ENCODE results near the gene HOMER2.
"Not testable (repeated sequence)": the region's sequence is repeated elsewhere in the genome, so short reads cannot be mapped to it uniquely, and the experiment has no call there.

HOMER2 gene

GRCh38 chr15:82894971-82895520 lies 57.5 kb downstream of the HOMER2 start:
- no peak for DNase-seq (ENCODE audit: low read depth)

DNA sequence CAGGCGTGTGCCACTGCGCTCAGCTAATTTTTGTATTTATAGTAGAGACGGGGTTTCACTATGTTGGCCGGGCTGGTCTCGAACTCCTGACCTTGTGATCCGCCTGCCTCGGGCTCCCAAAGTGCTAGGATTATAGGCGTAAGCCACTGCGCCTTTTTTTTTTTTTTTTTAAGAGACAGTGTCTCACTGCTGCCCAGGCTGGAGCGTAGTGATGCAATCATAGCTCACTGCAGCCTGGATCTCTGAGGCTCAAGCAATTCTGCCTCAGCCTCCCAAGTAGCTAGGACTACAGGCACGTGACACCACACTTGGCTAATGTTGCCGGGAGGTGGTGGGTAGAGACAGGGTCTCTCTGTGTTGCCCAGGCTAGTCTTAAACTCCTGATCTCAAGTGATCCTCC lies 59.0 kb downstream of the HOMER2 start:
- DNase-seq (ENCODE audit: low read depth): not testable (repeated sequence)

GRCh38 chr15:82892573-82892972 lies 59.9 kb downstream of the HOMER2 start:
- DNase-seq (ENCODE audit: low read depth): no peak

DNA sequence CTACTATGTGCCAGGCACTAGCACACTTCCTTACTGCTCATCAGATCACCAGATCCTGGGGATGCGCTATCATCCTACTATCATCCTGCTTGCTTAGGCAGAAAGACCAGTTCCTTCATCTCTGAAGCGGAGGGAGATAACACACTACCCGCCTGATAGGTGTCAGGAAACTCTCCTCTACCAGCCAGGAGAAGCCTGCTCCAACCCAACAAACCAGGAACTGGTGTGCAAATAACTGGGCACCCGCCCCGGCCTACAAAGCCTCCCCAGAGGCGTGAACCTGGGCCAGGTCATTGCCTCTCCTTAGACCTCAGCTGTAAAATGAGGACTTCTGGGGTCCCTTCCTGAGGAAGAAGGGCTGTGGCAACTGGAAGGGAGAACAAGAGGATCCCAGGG lies 61.5 kb downstream of the HOMER2 start:
- no peak for DNase-seq (ENCODE audit: low read depth)

DNA sequence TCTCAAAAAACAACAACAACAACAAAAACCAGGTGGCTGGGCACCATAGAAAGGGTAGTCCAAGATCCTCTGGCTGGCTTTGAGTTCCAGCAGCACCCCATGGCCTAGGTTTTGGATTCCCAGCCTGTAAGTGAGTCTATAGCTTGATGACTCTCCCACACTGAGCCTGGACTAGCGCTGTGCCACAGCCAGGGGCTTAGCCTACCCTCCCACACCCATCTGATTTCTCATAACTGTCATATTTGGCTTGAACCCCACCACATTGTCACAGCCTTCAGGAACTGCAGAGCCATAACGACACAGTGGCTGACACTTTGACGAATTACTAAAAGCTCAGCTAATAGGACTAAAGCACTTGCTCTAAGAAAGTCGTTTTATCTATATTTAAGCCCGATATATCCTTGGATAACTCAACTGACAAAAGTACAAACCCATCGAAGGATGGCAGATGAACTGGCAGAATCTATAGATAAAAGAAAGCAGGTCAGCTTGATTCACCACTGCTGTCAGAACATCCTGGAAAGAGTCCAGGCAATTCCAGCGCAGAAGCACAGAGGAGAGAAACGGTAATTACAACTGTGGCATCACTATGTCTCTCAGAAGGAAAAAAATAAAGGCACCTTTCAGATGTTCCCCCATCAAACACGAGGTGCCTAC lies 62.1 kb downstream of the HOMER2 start:
- DNase-seq (ENCODE audit: low read depth): no peak

DNA sequence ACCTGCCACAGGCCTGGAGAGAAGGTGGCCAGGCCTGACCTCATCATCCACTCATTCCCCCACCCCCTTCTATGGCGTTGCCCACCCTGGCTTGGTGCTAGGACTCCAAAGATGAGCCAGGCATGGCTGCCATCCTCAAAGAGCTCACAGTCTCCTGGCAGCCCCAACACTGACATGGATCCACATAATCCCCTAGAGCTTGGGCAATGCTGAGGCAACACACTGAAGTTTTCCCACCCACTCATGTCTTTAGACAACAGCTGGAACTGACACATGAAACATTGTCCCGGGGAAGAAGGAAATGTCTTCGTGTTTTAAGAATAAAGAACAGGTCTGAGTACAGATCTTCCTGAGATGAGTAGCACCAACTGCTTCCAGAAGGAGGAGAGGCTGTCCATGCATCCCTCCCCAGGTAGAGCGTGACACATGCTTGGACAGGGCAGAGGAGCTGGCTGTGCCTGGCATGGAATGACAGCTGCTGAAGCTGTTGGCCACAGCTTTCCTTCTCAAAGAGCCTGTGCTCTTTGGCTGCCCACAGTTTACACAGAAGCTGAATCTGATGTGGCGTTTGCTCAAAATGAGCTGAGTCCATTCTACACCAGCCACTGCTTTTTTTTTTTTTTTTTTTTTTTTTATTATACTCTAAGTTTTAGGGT lies 70.1 kb downstream of the HOMER2 start:
- no peak for DNase-seq (ENCODE audit: low read depth)

DNA sequence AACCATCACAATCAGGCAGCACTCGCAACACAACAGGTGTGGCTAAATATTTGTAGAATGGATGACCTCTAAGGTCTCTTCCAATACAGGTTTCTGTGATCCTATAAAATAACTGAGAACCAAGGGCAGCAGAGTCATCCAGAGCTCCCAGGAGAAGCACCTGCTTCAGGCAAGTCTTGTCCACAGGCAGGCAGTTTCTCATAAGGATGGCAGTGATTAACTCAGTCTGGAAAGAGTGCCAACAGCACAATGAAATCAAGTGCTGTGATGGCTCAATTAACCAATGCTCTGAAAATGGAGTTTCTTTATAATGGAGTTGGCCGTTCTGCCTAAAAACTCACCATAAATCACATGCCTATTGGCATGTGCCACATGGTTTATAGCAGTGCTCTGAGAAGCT lies 70.8 kb downstream of the HOMER2 start:
- DNase-seq (ENCODE audit: low read depth): no peak

DNA sequence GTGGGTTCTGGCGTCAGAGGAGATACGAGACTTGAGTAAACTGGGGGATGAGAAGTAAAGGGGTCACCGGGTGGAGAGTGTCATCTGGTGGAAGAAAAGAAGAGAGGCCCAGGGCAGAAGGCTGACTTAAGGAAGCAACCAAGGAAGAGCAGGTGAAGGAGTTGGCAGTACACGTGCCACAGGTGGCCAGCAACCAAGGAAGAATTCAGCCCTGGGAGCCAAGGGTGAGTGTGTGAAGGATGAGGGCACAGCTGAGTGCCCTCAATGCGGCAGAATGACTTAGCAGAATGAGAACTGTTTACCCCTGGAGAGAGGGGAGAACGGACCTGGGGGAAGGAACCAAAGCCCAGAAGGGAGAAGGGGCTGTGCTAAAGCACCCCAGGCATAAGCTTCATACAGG lies 71.8 kb downstream of the HOMER2 start:
- no peak for DNase-seq (ENCODE audit: low read depth)

DNA sequence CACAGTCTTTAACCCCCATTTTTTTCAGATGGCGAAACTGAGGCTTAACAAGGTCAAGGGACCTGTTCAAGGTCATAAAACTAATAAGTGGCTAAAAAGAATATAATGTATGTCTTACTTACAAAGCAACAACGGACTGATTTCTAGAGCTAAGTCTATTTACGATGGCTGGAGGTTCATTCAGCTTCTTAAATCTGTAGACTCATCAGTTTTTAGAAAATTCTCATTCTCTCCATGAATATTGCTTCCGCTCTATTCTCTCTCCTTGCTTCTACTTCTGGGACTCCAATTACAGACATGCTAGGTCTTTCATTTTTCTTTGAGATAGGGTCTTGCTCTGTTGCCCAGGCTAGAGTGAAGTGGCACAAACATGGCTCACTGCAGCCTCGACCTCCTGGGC lies 74.2 kb downstream of the HOMER2 start:
- no peak for DNase-seq (ENCODE audit: low read depth)

DNA sequence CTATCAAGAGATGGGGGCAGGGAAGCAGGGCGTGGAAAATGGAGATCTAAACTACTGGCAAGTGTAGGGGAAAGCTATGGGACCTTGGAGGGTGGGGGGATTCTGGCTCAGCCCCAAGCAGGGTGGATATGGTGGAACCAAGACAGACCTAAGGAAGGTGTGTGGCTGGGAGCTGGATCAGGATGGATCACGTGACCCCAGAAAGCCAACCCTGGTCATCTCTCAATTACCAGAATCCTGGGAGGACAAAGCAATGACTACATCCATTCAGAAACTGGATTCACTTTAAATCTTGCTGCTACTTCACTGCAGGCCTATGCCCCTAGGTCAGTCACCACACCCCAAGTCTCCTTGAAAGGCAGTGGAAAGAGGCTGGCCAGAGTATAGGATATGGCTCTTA lies 74.7 kb downstream of the HOMER2 start:
- no peak for DNase-seq (ENCODE audit: low read depth)

DNA sequence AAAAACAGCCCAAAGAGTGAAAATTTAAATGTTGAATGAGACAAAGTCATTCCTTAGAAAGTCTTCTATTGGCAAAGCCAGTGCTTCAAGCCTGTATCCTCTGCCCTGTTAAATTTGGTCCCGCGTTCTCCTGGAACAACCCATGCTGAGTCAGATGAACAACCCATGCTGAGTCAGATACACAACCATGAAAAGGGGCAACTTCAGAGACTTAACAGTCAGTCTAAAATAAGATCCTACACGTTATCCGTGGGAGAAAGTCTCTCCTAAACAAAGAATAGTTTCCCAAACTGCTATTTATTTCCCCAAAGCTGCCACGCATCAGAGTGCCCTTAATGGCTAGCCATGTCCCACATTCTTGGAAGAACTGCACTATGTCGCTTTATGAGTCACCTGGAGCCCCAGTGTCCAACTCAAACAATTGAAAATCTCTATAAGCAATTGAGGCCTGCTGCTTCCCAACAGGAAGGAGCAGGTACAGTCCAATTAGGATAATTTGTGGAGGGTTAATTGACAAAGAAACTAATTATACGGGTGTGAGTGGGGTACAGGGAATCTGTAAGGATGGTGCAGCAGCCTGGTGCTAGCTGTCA lies 77.0 kb downstream of the HOMER2 start:
- DNase-seq (ENCODE audit: low read depth): no peak

DNA sequence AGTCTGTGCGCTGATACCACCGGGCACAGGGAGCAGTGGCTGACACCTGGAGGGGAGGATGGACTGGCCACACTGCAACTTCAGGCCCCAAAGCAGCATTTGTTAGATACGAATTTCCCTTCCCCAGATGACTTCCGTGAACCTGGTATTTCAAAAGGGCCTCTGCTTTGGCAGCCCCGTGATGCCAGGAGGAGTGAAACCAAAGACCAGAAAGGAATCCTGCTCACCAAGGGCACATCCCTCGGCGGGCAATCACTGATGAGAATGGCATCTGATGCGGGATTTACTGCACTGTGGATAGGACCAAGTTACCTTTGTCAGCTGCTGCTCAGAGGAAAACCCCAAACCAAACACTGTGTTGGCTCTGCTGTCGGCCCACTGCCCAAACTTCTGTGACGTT lies 77.6 kb downstream of the HOMER2 start:
- no peak for DNase-seq (ENCODE audit: low read depth)

- DNase-seq (ENCODE audit: low read depth): no peak
Measured at GRCh38 chr15:82874267-82874666, 78.3 kb downstream of the HOMER2 start.

- DNase-seq (ENCODE audit: low read depth): no peak
Measured at GRCh38 chr15:82873000-82873680, 79.4 kb downstream of the HOMER2 start.

- DNase-seq (ENCODE audit: low read depth): no peak
Measured at GRCh38 chr15:82871832-82872484, 80.6 kb downstream of the HOMER2 start.

DNA sequence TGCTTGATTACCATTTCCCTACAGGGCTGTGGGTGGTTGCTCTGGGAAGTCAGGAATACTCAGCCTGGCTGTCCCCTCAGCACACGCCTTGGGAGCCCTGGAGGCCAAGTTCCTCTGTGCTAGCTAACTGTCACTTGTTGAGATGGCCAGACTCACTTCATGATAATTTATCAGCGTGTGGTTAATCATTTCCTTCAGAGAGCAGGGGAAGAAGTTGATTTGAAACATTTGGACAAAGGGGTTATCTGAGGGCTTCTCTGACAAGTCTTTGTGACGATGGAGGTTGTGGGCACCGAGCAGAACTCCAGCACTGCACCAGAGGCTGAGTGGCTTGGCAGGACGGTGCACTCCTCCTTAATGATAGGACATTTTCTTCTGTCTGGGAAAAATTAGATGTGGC lies 81.2 kb downstream of the HOMER2 start:
- DNase-seq (ENCODE audit: low read depth): no peak

- DNase-seq (ENCODE audit: low read depth): no peak
Measured at GRCh38 chr15:82870727-82871320, 81.7 kb downstream of the HOMER2 start.

- not testable (repeated sequence) for DNase-seq (ENCODE audit: low read depth)
Measured at GRCh38 chr15:82865981-82866380, 86.5 kb downstream of the HOMER2 start.

DNA sequence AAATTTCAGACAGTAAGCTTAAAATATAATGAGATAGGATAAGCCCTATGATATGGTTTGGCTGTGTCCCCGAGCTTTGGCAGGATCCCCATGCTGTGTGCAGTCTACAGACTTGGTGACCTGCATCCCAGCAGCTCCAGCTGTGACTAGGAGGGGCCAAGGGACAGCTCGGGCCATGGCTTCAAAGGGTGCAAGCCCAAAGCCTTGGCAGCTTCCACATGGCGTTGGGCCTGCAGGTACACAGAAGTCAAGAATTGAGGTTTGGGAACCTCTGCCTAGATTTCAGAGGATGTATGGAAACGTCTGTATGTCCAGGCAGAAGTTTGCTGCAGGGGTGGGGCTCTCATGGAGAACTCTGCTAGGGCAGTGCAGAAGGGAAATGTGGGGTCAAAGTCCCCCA lies 86.9 kb downstream of the HOMER2 start:
- not testable (repeated sequence) for DNase-seq (ENCODE audit: low read depth)

GRCh38 chr15:82864967-82865366 lies 87.6 kb downstream of the HOMER2 start:
- DNase-seq (ENCODE audit: low read depth): no peak

DNA sequence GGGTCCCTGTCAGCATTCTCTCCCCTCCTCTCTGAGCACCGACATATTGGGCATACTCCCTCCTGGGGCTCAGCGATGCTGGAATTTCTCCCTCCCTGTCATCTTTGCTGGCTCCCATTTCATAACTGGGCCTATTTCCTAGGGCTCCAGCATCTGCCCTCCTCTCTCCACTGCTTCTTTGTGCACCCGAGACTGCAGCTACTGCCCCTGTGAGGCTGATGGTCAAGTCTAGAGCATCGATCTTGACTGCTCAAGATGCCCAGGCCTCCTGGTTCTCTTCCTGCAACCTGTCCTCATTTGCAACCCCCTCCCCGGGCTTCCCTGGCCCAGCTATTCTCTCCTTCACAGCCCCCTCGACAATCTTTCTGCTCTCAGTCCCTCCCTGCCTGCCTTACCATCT lies 89.6 kb downstream of the HOMER2 start:
- DNase-seq (ENCODE audit: low read depth): no peak

GRCh38 chr15:82858932-82859331 lies 93.6 kb downstream of the HOMER2 start:
- no peak for DNase-seq (ENCODE audit: low read depth)

Data from stimulated activated CD8-positive, alpha-beta memory T cell treated with anti-CD3 and anti-CD28 coated beads, Interleukin-7, amount 100 ng/mL, for 24 hours (primary cell).